Kidney (tissue), 14 donors: ENCODE results near the gene GDAP2. TPM values are rescaled to one million over a fixed set of nuclear protein-coding genes. Genes with fewer than 3 reads are reported as not detected.

ENCODE experiments used
- DNase-seq, 5 donors: peaks; one replicate each; pipeline ENCODE4 v3.0.0-alpha.2; 2013 to 2020
- FAIRE-seq: peaks from 2 replicates; lab custom pipeline; 2012; peaks lifted over from hg19 to GRCh38; lab: Jason Lieb, UNC
- H3K27ac ChIP-seq, 2 donors: one replicate each; pipeline ENCODE4 v1.7.0; 2013; ENCODE audit warnings: low read depth in 2 of 2, low read length in 2 of 2, inconsistent platforms in 1 of 2
- H3K27me3 ChIP-seq: one replicate; pipeline ENCODE4 v1.7.1; 2013; ENCODE audit warnings: low read length, inconsistent platforms; ENCODE audit not compliant: control insufficient read depth, insufficient read depth
- H3K36me3 ChIP-seq, 3 donors: one replicate each; pipeline versions ENCODE4 v1.7.0 to v1.7.1; 2013; ENCODE audit warnings: low read length in 3 of 3, control low read depth in 1 of 3, inconsistent platforms in 1 of 3; ENCODE audit not compliant: insufficient read depth in 3 of 3, control insufficient read depth in 2 of 3
- H3K4me1 ChIP-seq, 3 donors: one replicate each; pipeline versions ENCODE4 v1.7.0 to v1.7.1; 2013; ENCODE audit warnings: low read length in 3 of 3, inconsistent platforms in 1 of 3, low read depth in 1 of 3; ENCODE audit not compliant: control insufficient read depth in 2 of 3, insufficient read depth in 2 of 3
- H3K4me3 ChIP-seq, 3 donors: one replicate each; pipeline versions ENCODE4 v1.7.0 to v1.8.1; 2013; ENCODE audit warnings: low read length in 3 of 3, control low read depth in 1 of 3, inconsistent platforms in 1 of 3
- H3K9ac ChIP-seq, 3 donors: one replicate each; pipeline versions ENCODE4 v1.7.0 to v1.7.1; 2013; ENCODE audit warnings: low read length in 3 of 3, control low read depth in 1 of 3, inconsistent platforms in 1 of 3
- H3K9me3 ChIP-seq, 3 donors: one replicate each; pipeline versions ENCODE4 v1.7.0 to v1.7.1; 2013; ENCODE audit warnings: low read length in 3 of 3, control low read depth in 1 of 3, inconsistent platforms in 1 of 3; ENCODE audit not compliant: control insufficient read depth in 2 of 3, insufficient read depth in 1 of 3
- intact Hi-C: fragments of 100-400 bp; cut with DNase I; formaldehyde crosslinking; loops from one replicate; pipeline ENCODE4 v1.11.1; 2022
- polyA plus RNA-seq: library from polyadenylated mRNA; stranded (reverse); fragments of 350-450 nt; fragmentation: Illumina TruSeq; extraction: RNeasy Lipid Tissue Mini Kit (QIAGEN cat#74804); gene quantifications from one replicate; pipeline ENCODE4 v1.2.3, GENCODE V29; 2014; ENCODE audit warnings: low read depth, low replicate concordance; ENCODE audit not compliant: insufficient read depth
- total RNA-seq: library from RNA; stranded (reverse); fragmentation: NEBNext Ultra II Directional; extraction: Animal tissue kit (Norgen Biotek cat#: 25700); gene quantifications from one replicate; pipeline ENCODE4 v1.2.1, GENCODE V29; 2021
- TF ChIP-seq, protein P1 (sequence below): IDR thresholded peaks from 3 replicates; pipeline ENCODE4 v1.5.1; 2012; ENCODE audit warnings: mild to moderate bottlenecking, moderate library complexity, borderline replicate concordance; ENCODE audit not compliant: insufficient read depth; ENCODE audit errors: extremely low read depth
- donor health status: control.
- donor health status: control.
- donor health status: control.
- donor health status: control.
- donor health status: control.
- donor health status: DM: yes; HTN: yes; CAD: no.
- donor health status: Normal renal cell carcinoma (clear cell type).

GDAP2 gene
- total and polyA plus RNA-seq, 2 donors from 2014 or later: 11.3 to 31.8 TPM

DNA sequence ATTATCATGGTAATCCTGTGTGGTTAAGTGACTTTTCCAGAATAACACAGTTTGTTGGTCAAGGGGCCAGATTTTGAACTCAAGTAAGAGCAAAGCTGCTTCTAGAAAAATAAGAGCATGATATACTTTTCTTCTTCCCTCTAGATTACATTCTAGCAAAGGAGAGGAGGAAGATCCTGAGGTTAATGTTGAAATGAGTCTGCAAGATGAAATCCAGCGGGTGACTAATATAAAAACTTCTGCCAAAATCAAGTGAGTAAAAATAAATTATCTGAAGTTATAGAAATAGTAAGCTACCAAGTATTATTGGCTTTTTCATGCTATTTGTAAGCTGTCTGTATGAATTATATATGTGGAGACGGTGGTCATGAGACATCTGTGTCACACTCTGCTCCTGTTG is 12.9 kb upstream of the GDAP2 start:
- Histone ChIP-seq H3K4me1 (no peaks in the 10 kb centered on the region), H3K36me3 (peaks cover 11 to 58% (median 33%) of the 10 kb centered on the region in 3 donors), H3K9ac (no peak overlapping the region), H3K27me3 (no peaks in the 10 kb centered on the region), H3K4me3 (no peak overlapping the region), H3K27ac (no peak overlapping the region), H3K9me3 (no peaks in the 10 kb centered on the region)
- intact Hi-C loops: no loop called here
- TF ChIP-seq, protein P1, sequence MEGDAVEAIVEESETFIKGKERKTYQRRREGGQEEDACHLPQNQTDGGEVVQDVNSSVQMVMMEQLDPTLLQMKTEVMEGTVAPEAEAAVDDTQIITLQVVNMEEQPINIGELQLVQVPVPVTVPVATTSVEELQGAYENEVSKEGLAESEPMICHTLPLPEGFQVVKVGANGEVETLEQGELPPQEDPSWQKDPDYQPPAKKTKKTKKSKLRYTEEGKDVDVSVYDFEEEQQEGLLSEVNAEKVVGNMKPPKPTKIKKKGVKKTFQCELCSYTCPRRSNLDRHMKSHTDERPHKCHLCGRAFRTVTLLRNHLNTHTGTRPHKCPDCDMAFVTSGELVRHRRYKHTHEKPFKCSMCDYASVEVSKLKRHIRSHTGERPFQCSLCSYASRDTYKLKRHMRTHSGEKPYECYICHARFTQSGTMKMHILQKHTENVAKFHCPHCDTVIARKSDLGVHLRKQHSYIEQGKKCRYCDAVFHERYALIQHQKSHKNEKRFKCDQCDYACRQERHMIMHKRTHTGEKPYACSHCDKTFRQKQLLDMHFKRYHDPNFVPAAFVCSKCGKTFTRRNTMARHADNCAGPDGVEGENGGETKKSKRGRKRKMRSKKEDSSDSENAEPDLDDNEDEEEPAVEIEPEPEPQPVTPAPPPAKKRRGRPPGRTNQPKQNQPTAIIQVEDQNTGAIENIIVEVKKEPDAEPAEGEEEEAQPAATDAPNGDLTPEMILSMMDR: no peak
- FAIRE-seq (no peak), DNase-seq (no peak)

DNA sequence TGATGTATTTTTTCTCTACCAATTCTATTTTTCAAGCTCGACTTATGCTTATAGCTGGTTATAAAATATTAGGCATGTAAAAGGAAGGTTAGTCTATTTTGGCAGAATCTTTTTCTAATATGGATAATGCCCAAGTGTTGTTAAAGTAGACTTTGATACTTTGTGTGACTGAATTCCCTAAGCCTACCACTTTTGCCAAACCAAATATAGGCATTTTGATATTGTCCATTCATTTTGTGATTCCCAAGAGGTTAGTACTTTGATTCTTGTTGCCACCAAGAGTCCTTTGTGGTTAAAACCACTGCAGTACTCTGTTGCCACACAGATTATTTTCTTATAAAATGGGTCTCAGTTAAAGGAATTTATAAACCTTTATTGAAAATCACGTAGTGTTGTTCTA is 4.3 kb upstream of the GDAP2 start:
- H3K36me3 ChIP-seq: peaks cover 0 to 9% (median 3%) of the 10 kb centered on the region in 3 donors
- no peaks in the 10 kb centered on the region for H3K9me3 ChIP-seq
- H3K27ac ChIP-seq: no peak overlapping the region
- TF ChIP-seq, protein P1: no peak
- intact Hi-C loops: no loop called here
- DNase-seq (no peak), FAIRE-seq (no peak)
- H3K9ac ChIP-seq: no peak overlapping the region
- no peak overlapping the region for H3K4me3 ChIP-seq
- no peaks in the 10 kb centered on the region for H3K27me3 ChIP-seq
- peaks cover 0 to 5% (median 4%) of the 10 kb centered on the region in 3 donors for H3K4me1 ChIP-seq

DNA sequence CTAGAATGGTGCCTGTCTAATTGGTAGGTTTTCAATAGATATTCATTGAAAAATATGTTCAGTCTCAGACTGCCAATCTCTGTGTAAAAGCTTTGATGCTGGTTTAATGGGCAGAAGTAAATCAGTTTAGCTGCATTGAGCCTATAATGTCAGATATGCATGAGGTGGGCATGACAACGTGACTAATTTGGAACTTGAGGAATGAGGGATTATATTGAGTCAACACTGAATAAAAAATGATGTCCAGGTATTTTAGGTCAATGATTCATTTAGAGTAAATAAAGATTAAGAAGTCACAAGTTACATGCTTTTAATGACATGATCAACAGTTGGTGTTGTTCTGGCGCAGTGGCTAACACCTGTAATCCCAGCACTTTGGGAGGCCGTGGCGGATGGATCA is 3.2 kb upstream of the GDAP2 start:
- FAIRE-seq (no peak), DNase-seq (no peak)
- TF ChIP-seq, protein P1: no peak
- Histone ChIP-seq H3K36me3 (peaks cover 0 to 5% (median 0%) of the 10 kb centered on the region in 3 donors), H3K27ac (no peak overlapping the region), H3K9ac (no peak overlapping the region), H3K4me3 (no peak overlapping the region), H3K9me3 (no peaks in the 10 kb centered on the region), H3K27me3 (no peaks in the 10 kb centered on the region), H3K4me1 (peaks cover 0 to 10% (median 8%) of the 10 kb centered on the region in 3 donors)
- intact Hi-C loops: no loop called here

DNA sequence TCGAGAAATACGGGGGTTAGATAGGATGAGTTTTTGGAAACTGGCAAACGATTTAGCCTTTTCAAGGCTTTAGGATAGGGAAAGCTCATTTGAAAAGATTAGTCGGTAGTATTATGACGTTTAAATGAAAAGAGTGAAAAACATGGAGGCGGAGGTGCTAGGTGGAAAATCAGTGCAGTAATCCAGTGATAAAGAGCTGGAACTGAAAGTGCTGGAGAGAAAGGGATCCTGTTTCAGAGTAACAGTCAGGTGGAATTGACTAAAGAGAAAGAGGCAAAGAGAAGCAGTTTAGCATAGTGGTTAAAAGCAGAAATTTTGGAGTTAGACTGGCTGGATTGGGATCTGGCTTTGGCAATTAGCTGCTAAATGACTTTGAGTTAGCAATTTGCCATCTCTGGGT is 1.1 kb upstream of the GDAP2 start:
- no peaks in the 10 kb centered on the region for H3K27me3 ChIP-seq
- peak overlapping the region; percentile 81 to 98 (median 84) for H3K9ac ChIP-seq
- DNase-seq: peak in 2 of 5 donors; percentile 9 to 19
- TF ChIP-seq, protein P1: no peak
- no peak overlapping the region for H3K27ac ChIP-seq
- peak overlapping the region; percentile 88 to 99 (median 97) for H3K4me3 ChIP-seq
- H3K36me3 ChIP-seq: no peaks in the 10 kb centered on the region
- FAIRE-seq: no peak
- no peaks in the 10 kb centered on the region for H3K9me3 ChIP-seq
- intact Hi-C loops: no loop called here
- peaks cover 0 to 10% (median 8%) of the 10 kb centered on the region in 3 donors for H3K4me1 ChIP-seq
